Suprapubic skin (tissue), 4 donors: Measurements from ENCODE around the gene XCR1. TPM values are rescaled to one million over a fixed set of nuclear protein-coding genes. Genes with fewer than 3 reads are reported as not detected.
"Not testable (repeated sequence)": the region's sequence is repeated elsewhere in the genome, so short reads cannot be mapped to it uniquely, and the experiment has no call there.

Source experiments
- DNase-seq, 2 donors: peaks; one replicate each; pipeline ENCODE4 v3.0.0-alpha.2; 2019; ENCODE audit warnings: low spot score in 2 of 2
- H3K27ac ChIP-seq: fragments of 200-600 bp; sonication (generic); one replicate; pipeline ENCODE4 v1.5.1; 2019
- H3K27me3 ChIP-seq: fragments of 200-600 bp; sonication (generic); one replicate; pipeline ENCODE4 v1.5.1; 2019
- H3K36me3 ChIP-seq: fragments of 200-600 bp; sonication (generic); one replicate; pipeline ENCODE4 v1.5.1; 2019
- H3K4me1 ChIP-seq: fragments of 200-600 bp; sonication (generic); one replicate; pipeline ENCODE4 v1.5.1; 2019
- H3K4me3 ChIP-seq: fragments of 200-600 bp; sonication (generic); one replicate; pipeline ENCODE4 v1.5.1; 2019; ENCODE audit warnings: mild to moderate bottlenecking
- H3K9me3 ChIP-seq: fragments of 200-600 bp; sonication (generic); one replicate; pipeline ENCODE4 v1.5.1; 2019
- EP300 ChIP-seq: sonication (generic); formaldehyde crosslinking; IDR thresholded peaks from one replicate; pipeline ENCODE4 v1.6.1; 2017; ENCODE audit warnings: antibody characterized with exemption
- POLR2A ChIP-seq, 2 donors: fragments of 450-650 bp; IDR thresholded peaks; one replicate each; pipeline ENCODE4 v1.6.1; 2017; ENCODE audit warnings: antibody characterized with exemption in 2 of 2, mild to moderate bottlenecking in 2 of 2, moderate library complexity in 2 of 2
- POLR2AphosphoS5 ChIP-seq, 3 donors: sonication (generic); formaldehyde crosslinking; IDR thresholded peaks; one replicate each; pipeline ENCODE4 v1.6.1; 2017; ENCODE audit warnings: antibody characterized with exemption in 3 of 3
- WGBS: methylation state at CpG from one replicate; pipeline ENCODE4 v1.1.5; 2018; 5-methylcytosine and 5-hydroxymethylcytosine counted together
- total RNA-seq, 4 donors: library from RNA; depleted of rRNA; stranded (reverse); fragments of >200 nt; gene quantifications; one replicate each; pipeline ENCODE4 v1.1.0, GENCODE V29; 2016
- TF ChIP-seq, protein P1 (sequence below), 2 donors: fragments of 200-600 bp in 1 of 2; fragments of 450-650 bp in 1 of 2; sonication (generic) in 1 of 2; IDR thresholded peaks; one replicate each; pipeline ENCODE4 v1.5.1; 2016 to 2019; ENCODE audit warnings: antibody characterized with exemption in 2 of 2, mild to moderate bottlenecking in 1 of 2, moderate library complexity in 1 of 2

XCR1 gene
- total RNA-seq, 4 donors from 2014 or later: 0.93 to 7.2 (median 1.9) TPM; not detected in 1

DNA sequence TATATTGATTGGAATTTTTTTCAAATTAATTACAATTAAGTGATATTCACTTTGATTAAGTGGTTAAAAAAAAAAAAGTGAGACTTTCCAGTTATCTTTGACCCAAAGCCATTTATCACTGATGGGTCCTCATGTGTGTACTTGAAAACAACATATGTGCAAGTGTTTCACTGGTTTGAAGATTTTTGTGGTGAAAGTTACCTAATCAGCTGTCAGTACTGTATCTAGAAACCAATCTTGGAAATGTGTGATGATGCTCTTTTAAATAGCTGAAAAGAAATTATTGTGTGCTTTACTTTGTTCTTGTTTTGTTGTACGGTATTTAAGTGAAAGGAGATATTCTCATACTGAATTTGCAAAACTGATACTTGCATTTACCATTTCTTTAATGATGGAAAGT lies 11.6 kb upstream of the XCR1 start:
- Histone ChIP-seq H3K4me1 (no peaks in the 10 kb centered on the region), H3K9me3 (no peaks in the 10 kb centered on the region), H3K27ac (no peak overlapping the region), H3K27me3 (no peaks in the 10 kb centered on the region), H3K36me3 (no peaks in the 10 kb centered on the region), H3K4me3 (no peak overlapping the region)
- DNase-seq: no peak
- TF ChIP-seq EP300: no peak
- TF ChIP-seq, protein P1, sequence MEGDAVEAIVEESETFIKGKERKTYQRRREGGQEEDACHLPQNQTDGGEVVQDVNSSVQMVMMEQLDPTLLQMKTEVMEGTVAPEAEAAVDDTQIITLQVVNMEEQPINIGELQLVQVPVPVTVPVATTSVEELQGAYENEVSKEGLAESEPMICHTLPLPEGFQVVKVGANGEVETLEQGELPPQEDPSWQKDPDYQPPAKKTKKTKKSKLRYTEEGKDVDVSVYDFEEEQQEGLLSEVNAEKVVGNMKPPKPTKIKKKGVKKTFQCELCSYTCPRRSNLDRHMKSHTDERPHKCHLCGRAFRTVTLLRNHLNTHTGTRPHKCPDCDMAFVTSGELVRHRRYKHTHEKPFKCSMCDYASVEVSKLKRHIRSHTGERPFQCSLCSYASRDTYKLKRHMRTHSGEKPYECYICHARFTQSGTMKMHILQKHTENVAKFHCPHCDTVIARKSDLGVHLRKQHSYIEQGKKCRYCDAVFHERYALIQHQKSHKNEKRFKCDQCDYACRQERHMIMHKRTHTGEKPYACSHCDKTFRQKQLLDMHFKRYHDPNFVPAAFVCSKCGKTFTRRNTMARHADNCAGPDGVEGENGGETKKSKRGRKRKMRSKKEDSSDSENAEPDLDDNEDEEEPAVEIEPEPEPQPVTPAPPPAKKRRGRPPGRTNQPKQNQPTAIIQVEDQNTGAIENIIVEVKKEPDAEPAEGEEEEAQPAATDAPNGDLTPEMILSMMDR (IDR thresholded peaks at IDR 0.05): no peak
- TF ChIP-seq POLR2AphosphoS5 (IDR thresholded peaks at IDR 0.05): no peak
- TF ChIP-seq POLR2A (IDR thresholded peaks at IDR 0.05): no peak
- 93% methylated on average over 1 of the region's 1 CpG for WGBS

DNA sequence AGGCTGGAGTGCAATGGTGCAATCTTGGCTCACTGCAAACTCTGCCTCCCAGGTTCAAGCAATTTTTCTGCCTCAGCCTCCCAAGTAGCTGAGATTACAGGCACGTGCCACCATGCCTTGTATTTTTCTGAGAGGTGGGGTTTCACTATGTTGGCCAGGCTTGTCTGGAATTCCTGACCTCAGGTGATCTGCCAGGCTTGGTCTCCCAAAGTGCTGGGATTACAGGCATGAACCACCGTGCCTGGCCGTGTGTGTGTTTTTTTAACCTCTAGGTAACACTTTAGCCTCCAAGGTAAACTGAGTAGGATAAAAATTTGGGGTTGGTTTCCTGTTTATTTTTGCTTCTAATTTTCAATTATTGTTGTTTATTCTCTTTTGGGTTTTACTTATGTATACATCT lies 10.8 kb upstream of the XCR1 start:
- H3K36me3 ChIP-seq, H3K9me3 ChIP-seq, DNase-seq, H3K4me1 ChIP-seq, H3K4me3 ChIP-seq, H3K27me3 ChIP-seq, H3K27ac ChIP-seq: not testable (repeated sequence)
- 53% methylated on average over 3 of the region's 3 CpGs for WGBS

DNA sequence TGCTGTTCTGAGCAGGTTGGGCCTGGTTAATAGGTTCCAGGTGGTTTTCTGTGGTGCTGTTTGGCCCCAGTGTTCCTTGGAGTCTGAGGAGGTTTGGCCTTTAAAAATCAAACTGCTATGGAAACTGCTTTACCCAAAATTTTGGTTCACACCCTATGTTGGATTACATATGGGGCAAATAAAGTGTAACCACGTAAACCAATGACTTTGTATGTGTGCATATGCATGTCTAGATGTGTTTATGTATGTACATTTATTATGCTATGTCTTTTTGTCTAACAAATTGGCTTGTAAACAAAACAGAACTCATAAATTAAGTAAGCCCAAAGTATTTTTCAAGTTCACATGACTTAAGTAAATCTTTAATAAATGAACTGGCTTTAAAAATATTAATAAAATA lies 8.9 kb upstream of the XCR1 start:
- 85% methylated on average over 1 of the region's 1 CpG for WGBS
- H3K4me1 ChIP-seq: no peaks in the 10 kb centered on the region
- no peak for DNase-seq
- no peak overlapping the region for H3K27ac ChIP-seq
- TF ChIP-seq POLR2A (IDR thresholded peaks at IDR 0.05) (no peak), POLR2AphosphoS5 (IDR thresholded peaks at IDR 0.05) (no peak), EP300 (no peak)
- TF ChIP-seq, protein P1 (IDR thresholded peaks at IDR 0.05): no peak
- H3K9me3 ChIP-seq: no peaks in the 10 kb centered on the region
- no peaks in the 10 kb centered on the region for H3K36me3 ChIP-seq
- no peaks in the 10 kb centered on the region for H3K27me3 ChIP-seq
- H3K4me3 ChIP-seq: no peak overlapping the region

DNA sequence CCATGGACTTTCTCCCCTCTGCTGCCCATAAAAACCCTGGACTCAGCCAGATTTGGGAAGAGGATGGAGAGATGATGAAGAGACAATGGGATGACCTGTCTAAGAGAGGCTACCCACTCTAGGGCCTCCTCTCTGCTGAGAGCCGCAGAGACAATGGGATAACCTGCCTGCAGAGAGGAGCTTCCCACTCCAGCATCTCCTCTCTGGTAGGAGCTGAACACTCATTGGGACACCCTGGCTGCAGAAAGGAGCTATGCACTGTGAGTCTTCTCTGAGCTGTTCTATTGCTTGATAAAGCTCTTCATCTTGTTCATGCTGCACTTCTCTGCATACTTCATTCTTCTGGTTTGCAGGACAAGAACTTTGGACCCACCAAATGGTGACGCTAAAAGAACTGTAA lies 4.5 kb upstream of the XCR1 start:
- Histone ChIP-seq H3K9me3 (no peaks in the 10 kb centered on the region), H3K4me1 (no peaks in the 10 kb centered on the region), H3K36me3 (no peaks in the 10 kb centered on the region), H3K27ac (no peak overlapping the region), H3K27me3 (no peaks in the 10 kb centered on the region), H3K4me3 (no peak overlapping the region)
- no peak for DNase-seq
- WGBS: 94% methylated on average over 2 of the region's 2 CpGs
- no peak for TF ChIP-seq EP300
- TF ChIP-seq POLR2AphosphoS5 (IDR thresholded peaks at IDR 0.05): no peak
- TF ChIP-seq, protein P1 (IDR thresholded peaks at IDR 0.05): no peak
- no peak for TF ChIP-seq POLR2A (IDR thresholded peaks at IDR 0.05)

DNA sequence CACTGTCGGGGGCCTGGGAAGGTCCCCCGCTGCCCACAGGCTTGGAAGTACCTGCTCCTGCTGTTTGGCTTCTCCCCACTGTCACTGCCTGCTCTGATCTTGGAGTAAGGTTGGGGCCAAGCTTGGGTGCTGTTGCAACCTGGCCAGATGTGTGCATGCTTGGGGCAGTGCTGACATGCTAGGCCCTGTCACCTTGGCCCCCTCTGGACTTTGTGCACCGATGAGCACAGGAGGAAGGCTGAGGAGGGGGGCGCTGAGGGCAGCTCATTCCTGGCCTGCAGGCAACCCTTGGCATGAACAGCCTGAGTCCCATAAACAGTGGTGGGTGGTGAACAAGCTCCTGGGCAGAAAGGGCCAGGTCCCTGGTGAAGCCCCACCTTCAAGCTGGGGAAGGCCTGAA lies 4.0 kb upstream of the XCR1 start:
- no peaks in the 10 kb centered on the region for H3K9me3 ChIP-seq
- 17% methylated on average over 1 of the region's 4 CpGs for WGBS
- no peak overlapping the region for H3K4me3 ChIP-seq
- H3K4me1 ChIP-seq: no peaks in the 10 kb centered on the region
- H3K27ac ChIP-seq: no peak overlapping the region
- no peaks in the 10 kb centered on the region for H3K27me3 ChIP-seq
- no peak for DNase-seq
- H3K36me3 ChIP-seq: no peaks in the 10 kb centered on the region
- TF ChIP-seq POLR2AphosphoS5 (IDR thresholded peaks at IDR 0.05) (no peak), EP300 (no peak), POLR2A (IDR thresholded peaks at IDR 0.05) (no peak)
- TF ChIP-seq, protein P1 (IDR thresholded peaks at IDR 0.05): no peak

DNA sequence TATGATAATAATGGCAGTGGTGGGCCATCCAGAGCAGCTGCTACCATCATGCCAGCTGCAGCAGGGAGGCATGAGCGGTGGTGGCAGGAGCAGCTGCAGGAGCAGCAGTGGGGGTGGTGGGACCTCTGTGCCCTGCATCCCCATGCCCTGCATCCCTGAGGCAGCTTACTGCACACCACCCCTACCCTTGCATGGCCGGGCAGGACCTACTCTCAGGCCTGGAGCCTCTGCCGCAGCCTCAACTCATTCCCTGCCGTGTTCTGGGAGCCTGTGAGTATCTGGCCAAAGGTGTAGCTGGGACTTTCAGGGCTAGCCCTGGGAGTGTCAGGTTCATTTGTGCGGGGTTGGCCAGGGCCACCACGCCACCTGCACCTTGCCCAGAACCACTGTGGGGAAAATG lies 3.3 kb upstream of the XCR1 start:
- H3K27ac ChIP-seq: no peak overlapping the region
- H3K4me3 ChIP-seq: no peak overlapping the region
- H3K36me3 ChIP-seq: no peaks in the 10 kb centered on the region
- TF ChIP-seq POLR2AphosphoS5 (IDR thresholded peaks at IDR 0.05) (no peak), POLR2A (IDR thresholded peaks at IDR 0.05) (no peak), EP300 (no peak)
- TF ChIP-seq, protein P1 (IDR thresholded peaks at IDR 0.05): no peak
- no peaks in the 10 kb centered on the region for H3K4me1 ChIP-seq
- no peaks in the 10 kb centered on the region for H3K27me3 ChIP-seq
- 88% methylated on average over 4 of the region's 6 CpGs for WGBS
- H3K9me3 ChIP-seq: no peaks in the 10 kb centered on the region
- DNase-seq: no peak
